OCI-M1 (cell line): ENCODE results near the gene NDUFV1.
A peak's percentile ranks its signal among the peaks of the same experiment; 100 is the strongest.
"Not testable (repeated sequence)": the region's sequence is repeated elsewhere in the genome, so short reads cannot be mapped to it uniquely, and the experiment has no call there.

ENCODE experiments used
- DNase-seq: peaks from one replicate; lab custom pipeline; 2025; lab: John Stamatoyannopoulos, UW

The NDUFV1 gene

GRCh38 chr11:67611704-67612587 is 5.2 kb downstream of the NDUFV1 start:
- no peak for DNase-seq

- DNase-seq: no peak
Observed at GRCh38 chr11:67612751-67613150, 6.0 kb downstream of the NDUFV1 start.

GRCh38 chr11:67613313-67613959 is 6.7 kb downstream of the NDUFV1 start:
- no peak for DNase-seq

GRCh38 chr11:67613960-67614715 is 7.4 kb downstream of the NDUFV1 start:
- peak; percentile 52 for DNase-seq

GRCh38 chr11:67614730-67615714 is 8.3 kb downstream of the NDUFV1 start:
- DNase-seq: peak; percentile 51

- no peak for DNase-seq
Observed at GRCh38 chr11:67615728-67616430, 9.1 kb downstream of the NDUFV1 start.

GRCh38 chr11:67616431-67617242 is 9.9 kb downstream of the NDUFV1 start:
- no peak for DNase-seq

GRCh38 chr11:67617243-67617953 is 10.7 kb downstream of the NDUFV1 start:
- DNase-seq: no peak

- DNase-seq: not testable (repeated sequence)
Observed at GRCh38 chr11:67618901-67619659, 12.3 kb downstream of the NDUFV1 start.

- not testable (repeated sequence) for DNase-seq
Observed at GRCh38 chr11:67619683-67620618, 13.2 kb downstream of the NDUFV1 start.

GRCh38 chr11:67620621-67621020 is 13.9 kb downstream of the NDUFV1 start:
- DNase-seq: not testable (repeated sequence)

- not testable (repeated sequence) for DNase-seq
Observed at GRCh38 chr11:67621928-67622327, 15.2 kb downstream of the NDUFV1 start.

GRCh38 chr11:67622905-67623304 is 16.2 kb downstream of the NDUFV1 start:
- DNase-seq: not testable (repeated sequence)

GRCh38 chr11:67623795-67624194 is 17.1 kb downstream of the NDUFV1 start:
- not testable (repeated sequence) for DNase-seq

- not testable (repeated sequence) for DNase-seq
Observed at GRCh38 chr11:67626131-67626833, 19.5 kb downstream of the NDUFV1 start.

GRCh38 chr11:67626970-67627369 is 20.2 kb downstream of the NDUFV1 start:
- DNase-seq: no peak

- no peak for DNase-seq
Observed at GRCh38 chr11:67627441-67627811, 20.7 kb downstream of the NDUFV1 start.
